ENCODE data around the gene PACSIN2. TPM values are rescaled to one million over a fixed set of nuclear protein-coding genes. Genes with fewer than 3 reads are reported as not detected.

The PACSIN2 gene
- total RNA-seq, 1 donor from 2014 or later, result 95.5 TPM

- no peak for TF ChIP-seq CTCF (IDR thresholded peaks at IDR 0.05)
- Histone ChIP-seq H3K4me3 (no peak overlapping the region), H3K27me3 (no peaks in the 10 kb centered on the region), H3K4me1 (peaks cover 5 to 19% of the 10 kb centered on the region in 2 donors), H3K9me3 (no peaks in the 10 kb centered on the region), H3K36me3 (peaks cover 24 to 25% of the 10 kb centered on the region in 2 donors), H3K27ac (no peak overlapping the region)
- no peak for DNase-seq (ENCODE audit: low spot score in 2 of 2)
- intact Hi-C loops (cut with DNase I), result no loop called here
Measured at GRCh38 chr22:42895541-42895981, 119.4 kb downstream of the PACSIN2 start.

GRCh38 chr22:42895087-42895486 lies 119.9 kb downstream of the PACSIN2 start:
- peaks cover 5 to 19% of the 10 kb centered on the region in 2 donors for H3K4me1 ChIP-seq
- H3K27ac ChIP-seq, result no peak overlapping the region
- DNase-seq (ENCODE audit: low spot score in 2 of 2), result no peak

GRCh38 chr22:42893371-42894150 lies 121.4 kb downstream of the PACSIN2 start:
- Histone ChIP-seq H3K27me3 (no peaks in the 10 kb centered on the region), H3K4me3 (no peak overlapping the region), H3K36me3 (peaks cover 36 to 44% of the 10 kb centered on the region in 2 donors), H3K4me1 (peaks cover 5 to 19% of the 10 kb centered on the region in 2 donors), H3K27ac (no peak overlapping the region), H3K9me3 (no peaks in the 10 kb centered on the region)
- no peak for TF ChIP-seq CTCF (IDR thresholded peaks at IDR 0.05)
- intact Hi-C loops (cut with DNase I), result no loop called here
- DNase-seq (ENCODE audit: low spot score in 2 of 2), result no peak

More at GRCh38 chr22:42895087-42895486, 119.9 kb downstream of the PACSIN2 start:
- Histone ChIP-seq H3K27me3 (no peaks in the 10 kb centered on the region), H3K36me3 (peaks cover 29 to 30% of the 10 kb centered on the region in 2 donors), H3K4me3 (no peak overlapping the region), H3K9me3 (no peaks in the 10 kb centered on the region)
- no peak for TF ChIP-seq CTCF (IDR thresholded peaks at IDR 0.05)
- intact Hi-C loops (cut with DNase I), result no loop called here

GRCh38 chr22:42892571-42893316 lies 122.2 kb downstream of the PACSIN2 start:
- Histone ChIP-seq H3K4me3 (no peak overlapping the region), H3K9me3 (no peaks in the 10 kb centered on the region), H3K36me3 (peaks cover 44 to 52% of the 10 kb centered on the region in 2 donors), H3K27ac (no peak overlapping the region), H3K4me1 (peaks cover 5 to 19% of the 10 kb centered on the region in 2 donors), H3K27me3 (no peaks in the 10 kb centered on the region)
- TF ChIP-seq CTCF (IDR thresholded peaks at IDR 0.05), result no peak
- no peak for DNase-seq (ENCODE audit: low spot score in 2 of 2)
- intact Hi-C loops (cut with DNase I), result no loop called here

GRCh38 chr22:42892156-42892555 lies 122.8 kb downstream of the PACSIN2 start:
- H3K27ac ChIP-seq, result no peak overlapping the region

More at GRCh38 chr22:42892156-42892555, 122.8 kb downstream of the PACSIN2 start:
- no peaks in the 10 kb centered on the region for H3K9me3 ChIP-seq
- H3K27me3 ChIP-seq, result no peaks in the 10 kb centered on the region
- DNase-seq (ENCODE audit: low spot score in 2 of 2), result no peak
- intact Hi-C loops (cut with DNase I), result no loop called here
- H3K4me3 ChIP-seq, result no peak overlapping the region
- no peak for TF ChIP-seq CTCF (IDR thresholded peaks at IDR 0.05)
- peaks cover 49 to 58% of the 10 kb centered on the region in 2 donors for H3K36me3 ChIP-seq
- peaks cover 5 to 19% of the 10 kb centered on the region in 2 donors for H3K4me1 ChIP-seq

Data from ascending aorta (tissue), 2 donors.